Transverse colon (tissue), 4 donors: ENCODE measurements around the gene B4GALNT4. TPM values are rescaled to one million over a fixed set of nuclear protein-coding genes. Genes with fewer than 3 reads are reported as not detected.

Experiments used
- DNase-seq: peaks from one replicate; pipeline ENCODE4 v3.0.0-alpha.2; 2019
- H3K27ac ChIP-seq, 4 donors: fragments of 200-600 bp; sonication (generic); 2 replicates each; pipeline ENCODE4 v1.5.1; 2016 to 2018; ENCODE audit warnings: inconsistent platforms in 4 of 4
- H3K27me3 ChIP-seq: fragments of 200-600 bp; sonication (generic); 2 replicates; pipeline ENCODE4 v1.5.1; 2017; ENCODE audit warnings: inconsistent platforms
- H3K36me3 ChIP-seq, 4 donors: fragments of 200-600 bp; sonication (generic); 2 replicates each; pipeline ENCODE4 v1.5.1; 2017 to 2019; ENCODE audit warnings: inconsistent platforms in 4 of 4
- H3K4me1 ChIP-seq, 4 donors: fragments of 200-600 bp; sonication (generic); 2 replicates each; pipeline ENCODE4 v1.5.1; 2017 to 2020; ENCODE audit warnings: inconsistent platforms in 4 of 4
- H3K4me3 ChIP-seq, 4 donors: fragments of 200-600 bp; sonication (generic); 1 replicate in 1 of 4; 2 replicates in 3 of 4; pipeline versions ENCODE4 v1.5.1 to v1.6.1; 2017 to 2019; ENCODE audit warnings: inconsistent platforms in 4 of 4
- H3K9me3 ChIP-seq, 2 donors: fragments of 200-600 bp; sonication (generic); 2 replicates each; pipeline ENCODE4 v1.5.1; 2017 to 2019; ENCODE audit warnings: inconsistent platforms in 2 of 2
- EP300 ChIP-seq: sonication (generic); formaldehyde crosslinking; IDR thresholded peaks from one replicate; pipeline ENCODE4 v1.6.1; 2017; ENCODE audit warnings: antibody characterized with exemption, low read depth
- POLR2A ChIP-seq: fragments of 450-650 bp; IDR thresholded peaks from one replicate; pipeline ENCODE4 v1.6.1; 2016; ENCODE audit warnings: antibody characterized with exemption, mild to moderate bottlenecking, moderate library complexity
- POLR2AphosphoS5 ChIP-seq, 3 donors: sonication (generic); formaldehyde crosslinking; IDR thresholded peaks; one replicate each; pipeline ENCODE4 v1.6.1; 2016; ENCODE audit warnings: antibody characterized with exemption in 3 of 3
- WGBS, 2 donors: methylation state at CpG; one replicate each; pipeline ENCODE4 v1.1.5; 2018; ENCODE audit warnings: low coverage in 1 of 2; 5-methylcytosine and 5-hydroxymethylcytosine counted together
- in situ Hi-C, 4 donors: fragments of 200-750 bp; cut with MboI; loops; one replicate each; pipeline versions ENCODE4 v1.15.0 to v1.15.1; 2017; ENCODE audit warnings: low sequenced_read_pairs in 3 of 4, low pct_ligation_motif_present in 1 of 4, low pct_unique_long_range_greater_than_20kb in 1 of 4
- intact Hi-C: fragments of 100-400 bp; cut with DNase I; formaldehyde crosslinking; loops from one replicate; pipeline ENCODE4 v1.15.1; 2023; ENCODE audit warnings: low total_unique reads
- total RNA-seq, 4 donors: library from RNA; depleted of rRNA; stranded (reverse); fragments of >200 nt; gene quantifications; one replicate each; pipeline ENCODE4 v1.1.0, GENCODE V29; 2016
- TF ChIP-seq, protein P1 (sequence below), 5 experiments: fragments of 200-600 bp in 3 of 5; fragments of 450-650 bp in 2 of 5; sonication (generic) in 3 of 5; IDR thresholded peaks; 1 replicate in 2 of 5; 2 replicates in 3 of 5; pipeline ENCODE4 v1.5.1; 2016 to 2017; ENCODE audit warnings: antibody characterized with exemption in 5 of 5, inconsistent platforms in 3 of 5, mild to moderate bottlenecking in 2 of 5, moderate library complexity in 1 of 5

The B4GALNT4 gene
- total RNA-seq, 4 donors from 2014 or later = 0.82 to 3.0 (median 1.3) TPM; not detected in 1

GRCh38 chr11:418343-419247 lies 49.3 kb downstream of the B4GALNT4 start:
- no peak overlapping the region for H3K4me3 ChIP-seq
- WGBS, 2 donors = 90% methylated on average over 2 to 30 of the region's 30 CpGs
- no peak overlapping the region for H3K27ac ChIP-seq
- in situ Hi-C loops = no loop called here
- H3K27me3 ChIP-seq = peaks cover 18% of the 10 kb centered on the region
- no peaks in the 10 kb centered on the region for H3K36me3 ChIP-seq
- intact Hi-C loops = no loop called here
- H3K4me1 ChIP-seq = peaks cover 5 to 35% (median 21%) of the 10 kb centered on the region in 4 donors
- TF ChIP-seq EP300 (no peak), POLR2AphosphoS5 (IDR thresholded peaks at IDR 0.05) (no peak), POLR2A (no peak)
- TF ChIP-seq, protein P1, sequence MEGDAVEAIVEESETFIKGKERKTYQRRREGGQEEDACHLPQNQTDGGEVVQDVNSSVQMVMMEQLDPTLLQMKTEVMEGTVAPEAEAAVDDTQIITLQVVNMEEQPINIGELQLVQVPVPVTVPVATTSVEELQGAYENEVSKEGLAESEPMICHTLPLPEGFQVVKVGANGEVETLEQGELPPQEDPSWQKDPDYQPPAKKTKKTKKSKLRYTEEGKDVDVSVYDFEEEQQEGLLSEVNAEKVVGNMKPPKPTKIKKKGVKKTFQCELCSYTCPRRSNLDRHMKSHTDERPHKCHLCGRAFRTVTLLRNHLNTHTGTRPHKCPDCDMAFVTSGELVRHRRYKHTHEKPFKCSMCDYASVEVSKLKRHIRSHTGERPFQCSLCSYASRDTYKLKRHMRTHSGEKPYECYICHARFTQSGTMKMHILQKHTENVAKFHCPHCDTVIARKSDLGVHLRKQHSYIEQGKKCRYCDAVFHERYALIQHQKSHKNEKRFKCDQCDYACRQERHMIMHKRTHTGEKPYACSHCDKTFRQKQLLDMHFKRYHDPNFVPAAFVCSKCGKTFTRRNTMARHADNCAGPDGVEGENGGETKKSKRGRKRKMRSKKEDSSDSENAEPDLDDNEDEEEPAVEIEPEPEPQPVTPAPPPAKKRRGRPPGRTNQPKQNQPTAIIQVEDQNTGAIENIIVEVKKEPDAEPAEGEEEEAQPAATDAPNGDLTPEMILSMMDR (IDR thresholded peaks at IDR 0.05) = no peak
- H3K9me3 ChIP-seq = no peaks in the 10 kb centered on the region
- DNase-seq = peak; percentile 7

GRCh38 chr11:419248-420005 lies 50.1 kb downstream of the B4GALNT4 start:
- peaks cover 5 to 34% (median 20%) of the 10 kb centered on the region in 4 donors for H3K4me1 ChIP-seq
- intact Hi-C loops (no loop called here), in situ Hi-C loops (no loop called here)
- H3K4me3 ChIP-seq = no peak overlapping the region
- no peaks in the 10 kb centered on the region for H3K9me3 ChIP-seq
- H3K27me3 ChIP-seq = peaks cover 24% of the 10 kb centered on the region
- TF ChIP-seq POLR2AphosphoS5 (IDR thresholded peaks at IDR 0.05) = no peak
- TF ChIP-seq POLR2A = no peak
- no peak for TF ChIP-seq EP300
- TF ChIP-seq, protein P1 (IDR thresholded peaks at IDR 0.05) = no peak
- WGBS, 2 donors = 93% methylated on average over 20 of the region's 20 CpGs; no CpG with 5 or more reads in 1 of the 2 donors
- H3K36me3 ChIP-seq = no peaks in the 10 kb centered on the region
- no peak overlapping the region for H3K27ac ChIP-seq
- DNase-seq = peak; percentile 7

- Histone ChIP-seq H3K27ac (no peak overlapping the region), H3K4me1 (peaks cover 3 to 26% (median 13%) of the 10 kb centered on the region in 4 donors), H3K9me3 (no peaks in the 10 kb centered on the region), H3K27me3 (peaks cover 24% of the 10 kb centered on the region), H3K36me3 (no peaks in the 10 kb centered on the region), H3K4me3 (no peak overlapping the region)
- DNase-seq = peak; percentile 8
- in situ Hi-C loops = no loop called here
- 89% methylated on average over 64 of the region's 71 CpGs; no CpG with 5 or more reads in 1 of the 2 donors for WGBS, 2 donors
- intact Hi-C loops = no loop called here
- no peak for TF ChIP-seq POLR2A
- TF ChIP-seq, protein P1 (IDR thresholded peaks at IDR 0.05) = no peak
- no peak for TF ChIP-seq EP300
- TF ChIP-seq POLR2AphosphoS5 (IDR thresholded peaks at IDR 0.05) = no peak
Observed at GRCh38 chr11:420054-420910, 51.0 kb downstream of the B4GALNT4 start.
